ENCODE results near the gene SHE.

Gene SHE

GRCh38 chr1:154503898-154504297, 1.7 kb upstream of the SHE start:
- H3K9me3 ChIP-seq (ENCODE audit: insufficient read depth, low read depth, low read length) = no peaks in the 10 kb centered on the region
- no peaks in the 10 kb centered on the region for H3F3A ChIP-seq (ENCODE audit: low read depth)
- H3K36me3 ChIP-seq (ENCODE audit: insufficient read depth, low read length) = no peaks in the 10 kb centered on the region
- H3K4me1 ChIP-seq (ENCODE audit: insufficient read depth, low read length, poor library complexity, severe bottlenecking) = peaks cover 9% of the 10 kb centered on the region
- H3K4me2 ChIP-seq (ENCODE audit: low read depth, low read length, poor library complexity, severe bottlenecking) = no peak overlapping the region
- no peak for TF ChIP-seq EZH2phosphoT487 (IDR thresholded peaks at IDR 0.05; ENCODE audit: borderline replicate concordance)
- no peak for TF ChIP-seq CTCF (conservative IDR thresholded peaks at IDR 0.05; ENCODE audit: low read length)
- no peak overlapping the region for H3K9ac ChIP-seq (ENCODE audit: low read depth, low read length, poor library complexity, severe bottlenecking)
- no peaks in the 10 kb centered on the region for H4K20me1 ChIP-seq (ENCODE audit: insufficient read depth, low read length, poor library complexity, severe bottlenecking)
- H2AFZ ChIP-seq (ENCODE audit: low read length) = no peak overlapping the region
- H3K27me3 ChIP-seq (ENCODE audit: insufficient read depth, low read length, poor library complexity, severe bottlenecking) = no peaks in the 10 kb centered on the region
- no peaks in the 10 kb centered on the region for H3K79me2 ChIP-seq (ENCODE audit: insufficient read depth, low read length)
- no peak overlapping the region for H3K4me3 ChIP-seq (ENCODE audit: low read length, poor library complexity, severe bottlenecking)
- H3K9me2 ChIP-seq (replicated peaks; ENCODE audit: low read depth, low read length) = no peaks in the 10 kb centered on the region

- peaks cover 11% of the 10 kb centered on the region for H3K4me1 ChIP-seq (ENCODE audit: insufficient read depth, low read length, poor library complexity, severe bottlenecking)
- H3K9me3 ChIP-seq (ENCODE audit: insufficient read depth, low read depth, low read length) = no peaks in the 10 kb centered on the region
- H4K20me1 ChIP-seq (ENCODE audit: insufficient read depth, low read length, poor library complexity, severe bottlenecking) = no peaks in the 10 kb centered on the region
- no peaks in the 10 kb centered on the region for H3K79me2 ChIP-seq (ENCODE audit: insufficient read depth, low read length)
- no peak overlapping the region for H3K4me3 ChIP-seq (ENCODE audit: low read length, poor library complexity, severe bottlenecking)
- no peaks in the 10 kb centered on the region for H3K27me3 ChIP-seq (ENCODE audit: insufficient read depth, low read length, poor library complexity, severe bottlenecking)
- no peaks in the 10 kb centered on the region for H3K9me2 ChIP-seq (replicated peaks; ENCODE audit: low read depth, low read length)
- H3K4me2 ChIP-seq (ENCODE audit: low read depth, low read length, poor library complexity, severe bottlenecking) = no peak overlapping the region
- H3K9ac ChIP-seq (ENCODE audit: low read depth, low read length, poor library complexity, severe bottlenecking) = no peak overlapping the region
- no peaks in the 10 kb centered on the region for H3K36me3 ChIP-seq (ENCODE audit: insufficient read depth, low read length)
- H3F3A ChIP-seq (ENCODE audit: low read depth) = no peaks in the 10 kb centered on the region
- no peak overlapping the region for H2AFZ ChIP-seq (ENCODE audit: low read length)
- TF ChIP-seq EZH2phosphoT487 (IDR thresholded peaks at IDR 0.05; ENCODE audit: borderline replicate concordance) (no peak), CTCF (conservative IDR thresholded peaks at IDR 0.05; ENCODE audit: low read length) (no peak)
Observed at GRCh38 chr1:154502744-154503115, 518 bp upstream of the SHE start.

- Histone ChIP-seq H3K9me2 (replicated peaks; ENCODE audit: low read depth, low read length) (no peaks in the 10 kb centered on the region), H3K79me2 (ENCODE audit: insufficient read depth, low read length) (no peaks in the 10 kb centered on the region), H3F3A (ENCODE audit: low read depth) (peaks cover 9% of the 10 kb centered on the region), H3K4me1 (ENCODE audit: insufficient read depth, low read length, poor library complexity, severe bottlenecking) (peaks cover 18% of the 10 kb centered on the region), H3K9me3 (ENCODE audit: insufficient read depth, low read depth, low read length) (no peaks in the 10 kb centered on the region), H3K4me3 (ENCODE audit: low read length, poor library complexity, severe bottlenecking) (no peak overlapping the region), H4K20me1 (ENCODE audit: insufficient read depth, low read length, poor library complexity, severe bottlenecking) (no peaks in the 10 kb centered on the region), H2AFZ (ENCODE audit: low read length) (no peak overlapping the region), H3K27me3 (ENCODE audit: insufficient read depth, low read length, poor library complexity, severe bottlenecking) (no peaks in the 10 kb centered on the region), H3K36me3 (ENCODE audit: insufficient read depth, low read length) (no peaks in the 10 kb centered on the region), H3K4me2 (ENCODE audit: low read depth, low read length, poor library complexity, severe bottlenecking) (no peak overlapping the region), H3K9ac (ENCODE audit: low read depth, low read length, poor library complexity, severe bottlenecking) (no peak overlapping the region)
- no peak for TF ChIP-seq CTCF (conservative IDR thresholded peaks at IDR 0.05; ENCODE audit: low read length)
- no peak for TF ChIP-seq EZH2phosphoT487 (IDR thresholded peaks at IDR 0.05; ENCODE audit: borderline replicate concordance)
Observed at GRCh38 chr1:154501423-154502065, 668 bp downstream of the SHE start.

All from Loucy (cell line).